ENCODE data around the gene TRAPPC5.
A peak's percentile ranks its signal among the peaks of the same experiment; 100 is the strongest.

Gene TRAPPC5

GRCh38 chr19:7636691-7637373 is 43.8 kb upstream of the TRAPPC5 start, which contains the start of gene STXBP2:
Gene STXBP2 (plus strand): TSS chr19:7637110. CDS start chr19:7637150, 40 bp downstream.
- peak; percentile 94 for DNase-seq (ENCODE audit: extremely low spot score)
- ChIA-PET CTCF (interaction anchor here (0.6 to 1.2 kb wide), 2 partner anchors 68 to 334 kb away, joined by 3 to 5 read pairs; no protein-coding TSS in a partner anchor), POLR2A (interaction anchor here (1.0 kb wide), 1 partner anchor 44 kb away, joined by 3 read pairs; the partner anchor contains the start of gene TRAPPC5)
- TF ChIP-seq L3MBTL2 (conservative IDR thresholded peaks at IDR 0.05), result peak; percentile 88
- TF ChIP-seq PKNOX1 (IDR thresholded peaks at IDR 0.05), result no peak
- TF ChIP-seq HDGF (IDR thresholded peaks at IDR 0.05; ENCODE audit: borderline replicate concordance), result no peak
- TF ChIP-seq CTBP1 (IDR thresholded peaks at IDR 0.05; ENCODE audit: borderline replicate concordance), result no peak
- TF ChIP-seq ZNF384 (IDR thresholded peaks at IDR 0.05), result no peak
- TF ChIP-seq ELF4 (IDR thresholded peaks at IDR 0.05), result peak; percentile 50; the same call in 1 of the 2 replicates
- TF ChIP-seq SUZ12 (IDR thresholded peaks at IDR 0.05), result no peak
- no peak for TF ChIP-seq FOXK2 (IDR thresholded peaks at IDR 0.05)

GRCh38 chr19:7637374-7638256 is 43.0 kb upstream of the TRAPPC5 start:
- no peak for DNase-seq (ENCODE audit: extremely low spot score)

GRCh38 chr19:7638802-7639465 is 41.7 kb upstream of the TRAPPC5 start:
- CTCF ChIA-PET, result interaction anchor here (1.0 kb wide), 1 partner anchor 70 kb away, joined by 3 read pairs; no protein-coding TSS in a partner anchor
- no peak for DNase-seq (ENCODE audit: extremely low spot score)
- POLR2A ChIA-PET, result interaction anchor here (2.3 kb wide), 1 partner anchor 9 kb away, joined by 10 read pairs; the partner anchor contains the start of genes PET100 and XAB2
- TF ChIP-seq SUZ12 (IDR thresholded peaks at IDR 0.05) (no peak), SP1 (IDR thresholded peaks at IDR 0.05) (no peak), CTBP1 (IDR thresholded peaks at IDR 0.05; ENCODE audit: borderline replicate concordance) (no peak), FOXM1 (IDR thresholded peaks at IDR 0.05; ENCODE audit: borderline replicate concordance) (no peak), LEF1 (IDR thresholded peaks at IDR 0.05; ENCODE audit: borderline replicate concordance) (no peak), L3MBTL2 (conservative IDR thresholded peaks at IDR 0.05) (no peak)

More at GRCh38 chr19:7637374-7638256, 43.0 kb upstream of the TRAPPC5 start:
- TF ChIP-seq FOXA1 (IDR thresholded peaks at IDR 0.05), result no peak
- no peak for TF ChIP-seq ZNF384 (IDR thresholded peaks at IDR 0.05)
- no peak for TF ChIP-seq FOXK2 (IDR thresholded peaks at IDR 0.05)
- no peak for TF ChIP-seq BHLHE40 (IDR thresholded peaks at IDR 0.05; ENCODE audit: borderline replicate concordance)
- TF ChIP-seq TARDBP (IDR thresholded peaks at IDR 0.05), result no peak
- no peak for TF ChIP-seq LEF1 (IDR thresholded peaks at IDR 0.05; ENCODE audit: borderline replicate concordance)
- TF ChIP-seq SP1 (IDR thresholded peaks at IDR 0.05), result no peak
- TF ChIP-seq SUZ12 (IDR thresholded peaks at IDR 0.05), result no peak
- no peak for TF ChIP-seq HDGF (IDR thresholded peaks at IDR 0.05; ENCODE audit: borderline replicate concordance)
- TF ChIP-seq CTBP1 (IDR thresholded peaks at IDR 0.05; ENCODE audit: borderline replicate concordance), result no peak
- no peak for TF ChIP-seq FOXM1 (IDR thresholded peaks at IDR 0.05; ENCODE audit: borderline replicate concordance)
- no peak for TF ChIP-seq L3MBTL2 (conservative IDR thresholded peaks at IDR 0.05)
- TF ChIP-seq ELF4 (IDR thresholded peaks at IDR 0.05), result no peak
- TF ChIP-seq PKNOX1 (IDR thresholded peaks at IDR 0.05), result no peak
- ChIA-PET POLR2A (interaction anchor here (1.0 to 2.3 kb wide), 4 partner anchors 8 to 69 kb away, joined by 3 to 10 read pairs (median 3); partner anchors contain the start of genes PET100, TRAPPC5 and XAB2), CTCF (interaction anchor here (0.6 to 1.2 kb wide), 3 partner anchors 19 to 333 kb away, joined by 3 to 5 read pairs (median 4); no protein-coding TSS in a partner anchor)

GRCh38 chr19:7639863-7640348 is 40.7 kb upstream of the TRAPPC5 start:
- TF ChIP-seq ELF4 (IDR thresholded peaks at IDR 0.05), result no peak
- peak; percentile 93 for TF ChIP-seq TARDBP (IDR thresholded peaks at IDR 0.05)
- ChIA-PET POLR2A (interaction anchor here (2.3 kb wide), 1 partner anchor 10 kb away, joined by 10 read pairs; the partner anchor contains the start of genes PET100 and XAB2), CTCF (no interaction called here)
- DNase-seq (ENCODE audit: extremely low spot score), result no peak

GRCh38 chr19:7640803-7641202 is 39.8 kb upstream of the TRAPPC5 start:
- CTCF ChIA-PET, result no interaction called here
- DNase-seq (ENCODE audit: extremely low spot score), result no peak
- no peak for TF ChIP-seq ELF4 (IDR thresholded peaks at IDR 0.05)
- no peak for TF ChIP-seq FOXK2 (IDR thresholded peaks at IDR 0.05)
- TF ChIP-seq CTBP1 (IDR thresholded peaks at IDR 0.05; ENCODE audit: borderline replicate concordance), result no peak
- TF ChIP-seq SP1 (IDR thresholded peaks at IDR 0.05), result no peak
- no peak for TF ChIP-seq SUZ12 (IDR thresholded peaks at IDR 0.05)
- no peak for TF ChIP-seq HDGF (IDR thresholded peaks at IDR 0.05; ENCODE audit: borderline replicate concordance)
- no peak for TF ChIP-seq FOXM1 (IDR thresholded peaks at IDR 0.05; ENCODE audit: borderline replicate concordance)
- TF ChIP-seq LEF1 (IDR thresholded peaks at IDR 0.05; ENCODE audit: borderline replicate concordance), result no peak
- TF ChIP-seq L3MBTL2 (conservative IDR thresholded peaks at IDR 0.05), result no peak
- TF ChIP-seq ZNF384 (IDR thresholded peaks at IDR 0.05), result no peak
- no peak for TF ChIP-seq FOXA1 (IDR thresholded peaks at IDR 0.05)
- no peak for TF ChIP-seq BHLHE40 (IDR thresholded peaks at IDR 0.05; ENCODE audit: borderline replicate concordance)
- TF ChIP-seq TARDBP (IDR thresholded peaks at IDR 0.05), result no peak
- no peak for TF ChIP-seq NFRKB (IDR thresholded peaks at IDR 0.05)
- TF ChIP-seq PKNOX1 (IDR thresholded peaks at IDR 0.05), result no peak
- no peak for TF ChIP-seq ARNT (IDR thresholded peaks at IDR 0.05)
- POLR2A ChIA-PET, result interaction anchor here (1.1 kb wide), 1 partner anchor 9 kb away, joined by 3 read pairs; no protein-coding TSS in a partner anchor

All from HEK293T (cell line).